Fibroblast of the aortic adventitia (primary cell): ENCODE results near the gene POU2AF1. TPM values are rescaled to one million over a fixed set of nuclear protein-coding genes. Genes with fewer than 3 reads are reported as not detected.

ENCODE experiments used
- DNase-seq: peaks from one replicate; pipeline ENCODE4 v3.0.0-alpha.2; 2010; ENCODE audit warnings: low read depth
- H3K4me3 ChIP-seq: 2 replicates; pipeline ENCODE4 v1.5.1; 2011; ENCODE audit warnings: low read depth, mild to moderate bottlenecking, control low read depth, low read length, moderate library complexity
- total RNA-seq: library from RNA; depleted of rRNA; stranded (reverse); fragments of >200 nt; gene quantifications from 2 replicates; pipeline ENCODE4 v1.2.3, GENCODE V29; 2012; ENCODE audit warnings: low replicate concordance
- TF ChIP-seq, protein P1 (sequence below): IDR thresholded peaks from 2 replicates; pipeline ENCODE4 v1.5.1; 2011; ENCODE audit warnings: mild to moderate bottlenecking, low read length, control low read depth, inconsistent platforms; ENCODE audit not compliant: insufficient read depth

The POU2AF1 gene
- total RNA-seq, 1 donor = not detected

DNA sequence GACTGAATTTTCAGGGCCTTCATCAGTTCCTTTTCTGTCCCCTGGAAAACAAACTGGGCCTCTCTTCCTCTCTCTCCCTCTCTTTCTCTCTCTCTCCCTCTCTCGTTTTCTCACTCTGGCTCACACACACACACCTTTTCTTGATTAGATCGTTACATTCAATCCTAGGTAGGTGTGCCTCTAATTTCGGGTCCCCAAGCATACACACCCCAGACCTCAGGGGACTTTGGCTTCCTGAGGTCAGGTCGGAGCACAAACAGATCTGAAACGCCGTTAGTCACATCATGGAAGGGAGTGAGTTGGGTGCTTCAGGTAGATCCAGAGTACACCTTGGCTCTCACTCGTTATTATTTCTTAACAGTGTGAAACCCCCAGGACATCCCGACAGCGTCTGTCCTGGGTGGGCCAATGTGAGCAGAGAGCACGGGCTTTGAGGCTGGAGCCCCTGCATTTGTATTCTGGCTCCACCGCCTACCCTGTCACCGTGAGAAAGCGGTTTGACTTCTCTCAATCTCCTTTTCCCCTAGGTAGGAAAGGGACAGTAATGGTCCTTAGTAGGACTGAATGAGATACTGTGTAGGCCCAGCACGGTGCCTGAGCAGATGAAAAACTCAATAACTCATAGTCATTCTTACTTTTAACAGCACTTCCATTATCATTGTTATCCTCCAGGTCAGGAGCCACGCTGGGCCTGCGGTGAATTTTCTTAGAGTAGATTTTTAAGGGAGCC is 37.3 kb upstream of the POU2AF1 start:
- no peak for DNase-seq
- TF ChIP-seq, protein P1, sequence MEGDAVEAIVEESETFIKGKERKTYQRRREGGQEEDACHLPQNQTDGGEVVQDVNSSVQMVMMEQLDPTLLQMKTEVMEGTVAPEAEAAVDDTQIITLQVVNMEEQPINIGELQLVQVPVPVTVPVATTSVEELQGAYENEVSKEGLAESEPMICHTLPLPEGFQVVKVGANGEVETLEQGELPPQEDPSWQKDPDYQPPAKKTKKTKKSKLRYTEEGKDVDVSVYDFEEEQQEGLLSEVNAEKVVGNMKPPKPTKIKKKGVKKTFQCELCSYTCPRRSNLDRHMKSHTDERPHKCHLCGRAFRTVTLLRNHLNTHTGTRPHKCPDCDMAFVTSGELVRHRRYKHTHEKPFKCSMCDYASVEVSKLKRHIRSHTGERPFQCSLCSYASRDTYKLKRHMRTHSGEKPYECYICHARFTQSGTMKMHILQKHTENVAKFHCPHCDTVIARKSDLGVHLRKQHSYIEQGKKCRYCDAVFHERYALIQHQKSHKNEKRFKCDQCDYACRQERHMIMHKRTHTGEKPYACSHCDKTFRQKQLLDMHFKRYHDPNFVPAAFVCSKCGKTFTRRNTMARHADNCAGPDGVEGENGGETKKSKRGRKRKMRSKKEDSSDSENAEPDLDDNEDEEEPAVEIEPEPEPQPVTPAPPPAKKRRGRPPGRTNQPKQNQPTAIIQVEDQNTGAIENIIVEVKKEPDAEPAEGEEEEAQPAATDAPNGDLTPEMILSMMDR = no peak
- no peak overlapping the region for H3K4me3 ChIP-seq

DNA sequence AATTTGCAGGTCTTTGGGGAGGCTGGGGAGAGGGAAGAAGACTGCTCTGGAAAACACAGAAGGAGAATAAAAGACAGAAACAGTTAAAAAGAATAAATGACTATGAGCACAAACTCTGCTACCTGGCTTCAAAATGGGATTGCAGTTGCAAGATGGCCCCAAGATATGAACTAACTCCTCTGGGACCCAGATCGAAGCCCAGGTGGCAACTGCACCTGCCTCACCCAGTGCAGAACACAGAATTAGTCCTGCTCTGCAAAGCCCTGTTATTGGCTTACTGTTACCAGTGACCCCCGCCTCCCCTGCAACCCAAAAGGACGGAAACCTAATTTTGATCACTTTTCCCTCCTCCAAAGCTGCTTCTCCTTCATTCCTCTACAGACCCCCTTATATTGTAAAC is 35.9 kb upstream of the POU2AF1 start:
- TF ChIP-seq, protein P1 = no peak
- no peak for DNase-seq
- H3K4me3 ChIP-seq = no peak overlapping the region

DNA sequence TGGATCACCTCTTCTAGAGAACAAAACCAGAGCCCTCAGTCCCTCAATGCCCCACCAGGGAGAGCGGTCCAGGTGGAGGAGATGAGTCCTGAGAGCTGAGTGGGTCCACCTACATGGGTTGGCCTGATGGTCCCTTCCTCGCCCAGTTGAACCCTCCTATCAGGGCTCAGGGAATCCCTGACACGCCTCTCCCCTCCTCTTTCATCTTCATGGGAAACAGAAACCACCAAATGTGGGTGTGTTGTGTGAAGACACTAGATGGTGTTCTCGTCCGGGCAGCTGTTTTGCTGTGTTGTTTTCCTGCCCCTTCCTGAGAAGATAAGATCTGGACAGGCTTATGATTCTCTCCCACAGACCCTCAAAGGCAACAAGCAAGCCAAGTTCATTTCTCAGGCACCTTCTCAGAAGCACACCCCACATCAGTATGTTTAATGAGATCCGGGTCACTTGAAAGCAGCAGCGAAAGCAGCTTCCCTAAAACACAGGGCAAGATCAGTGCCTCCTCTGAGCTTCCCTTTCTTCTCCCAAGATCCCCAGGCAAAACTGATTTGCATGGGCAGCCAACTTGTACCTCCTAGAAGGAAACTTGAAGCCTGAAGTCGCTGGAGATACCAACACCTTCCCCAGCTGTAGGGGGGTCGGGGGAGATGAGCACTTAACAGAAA is 35.3 kb upstream of the POU2AF1 start:
- TF ChIP-seq, protein P1 = no peak
- H3K4me3 ChIP-seq = no peak overlapping the region
- no peak for DNase-seq

DNA sequence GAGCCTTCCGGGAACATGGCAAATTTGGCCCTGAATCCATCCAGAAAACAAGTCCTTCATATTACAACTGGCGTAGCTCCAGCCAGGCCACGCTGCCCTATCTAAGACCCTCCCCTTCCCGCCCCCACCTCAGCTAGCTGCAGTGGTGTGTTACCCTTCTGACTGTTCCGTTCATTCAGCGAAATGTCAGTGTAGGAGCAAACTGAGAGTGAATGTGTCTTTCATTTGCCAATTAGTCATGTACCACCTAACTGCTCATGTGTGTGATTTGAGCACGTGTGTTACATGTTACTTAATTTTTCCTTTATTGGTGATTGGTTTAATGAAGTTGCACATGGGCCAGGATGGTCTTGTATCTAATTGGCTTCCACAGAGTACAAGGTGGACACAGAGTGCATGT is 34.8 kb upstream of the POU2AF1 start:
- no peak overlapping the region for H3K4me3 ChIP-seq
- no peak for DNase-seq
- TF ChIP-seq, protein P1 = no peak

DNA sequence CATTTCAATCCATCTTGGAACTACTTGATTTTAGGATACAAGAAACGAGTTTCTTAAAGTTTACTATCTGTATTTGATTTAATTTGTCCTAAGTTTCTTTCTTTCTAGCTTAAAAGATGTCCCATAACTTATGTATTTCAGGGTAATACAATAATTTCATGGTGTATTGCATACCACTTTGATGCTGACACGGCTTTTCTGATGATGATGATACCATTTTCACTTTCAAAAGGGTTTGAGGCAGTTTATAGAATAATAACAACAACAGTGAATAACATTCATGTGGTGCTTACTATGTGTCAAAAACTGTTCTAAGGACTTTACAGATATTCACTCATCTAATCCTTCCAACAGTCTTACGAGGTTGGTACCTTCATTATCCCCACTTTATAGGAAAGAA is 33.2 kb upstream of the POU2AF1 start:
- TF ChIP-seq, protein P1 = no peak
- DNase-seq = no peak
- H3K4me3 ChIP-seq = no peak overlapping the region

DNA sequence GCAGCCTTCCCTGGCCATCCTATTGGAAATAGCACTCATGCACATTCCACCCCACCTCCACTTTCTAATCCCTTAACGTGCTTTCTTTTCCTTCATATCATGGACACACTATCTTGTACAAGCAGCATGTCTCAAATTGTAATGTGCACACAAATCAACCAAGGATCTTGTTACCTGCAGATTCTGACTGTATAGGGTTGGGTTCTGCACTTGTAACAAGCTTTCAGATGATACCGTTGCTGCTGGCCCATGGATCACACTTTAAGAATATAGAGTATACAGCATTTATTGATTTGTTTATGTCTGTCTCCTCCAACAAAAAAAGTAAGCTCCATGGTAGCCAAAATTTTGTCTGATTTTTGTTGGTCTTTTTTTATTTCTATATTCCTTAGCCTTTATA is 32.4 kb upstream of the POU2AF1 start:
- TF ChIP-seq, protein P1 = no peak
- no peak for DNase-seq
- no peak overlapping the region for H3K4me3 ChIP-seq
